GM19468 (cell line): ENCODE data around the gene UBL3.

ENCODE experiments used
- ATAC-seq: cut with Tn5 transposase; IDR thresholded peaks from one replicate; pipeline ENCODE4 v1.9.1; 2021; ENCODE audit warnings: mild to moderate bottlenecking, moderate library complexity, moderate number of reproducible peaks; ENCODE audit not compliant: unreplicated experiment; ENCODE audit errors: extremely low read depth

The UBL3 gene

GRCh38 chr13:29816715-29817114 lies 33.7 kb downstream of the UBL3 start:
- no peak for ATAC-seq

- ATAC-seq, result no peak
Observed at GRCh38 chr13:29815336-29815735, 35.1 kb downstream of the UBL3 start.

- no peak for ATAC-seq
Observed at GRCh38 chr13:29810898-29811297, 39.5 kb downstream of the UBL3 start.

- ATAC-seq, result peak; percentile 65
Observed at GRCh38 chr13:29810145-29810742, 40.2 kb downstream of the UBL3 start.

GRCh38 chr13:29808264-29808663 lies 42.2 kb downstream of the UBL3 start:
- ATAC-seq, result no peak

GRCh38 chr13:29805994-29806979 lies 44.1 kb downstream of the UBL3 start:
- no peak for ATAC-seq

- ATAC-seq, result no peak
Observed at GRCh38 chr13:29803221-29803620, 47.2 kb downstream of the UBL3 start.

GRCh38 chr13:29802621-29803020 lies 47.8 kb downstream of the UBL3 start:
- no peak for ATAC-seq

GRCh38 chr13:29801737-29802305 lies 48.6 kb downstream of the UBL3 start:
- no peak for ATAC-seq

GRCh38 chr13:29801102-29801501 lies 49.3 kb downstream of the UBL3 start:
- no peak for ATAC-seq

- ATAC-seq, result no peak
Observed at GRCh38 chr13:29800687-29801086, 49.7 kb downstream of the UBL3 start.

GRCh38 chr13:29799041-29799440 lies 51.4 kb downstream of the UBL3 start:
- no peak for ATAC-seq

GRCh38 chr13:29791997-29792780 lies 58.2 kb downstream of the UBL3 start:
- no peak for ATAC-seq

GRCh38 chr13:29791508-29791907 lies 58.9 kb downstream of the UBL3 start:
- no peak for ATAC-seq

GRCh38 chr13:29786698-29787097 lies 63.7 kb downstream of the UBL3 start:
- ATAC-seq, result no peak

- ATAC-seq, result no peak
Observed at GRCh38 chr13:29785978-29786377, 64.4 kb downstream of the UBL3 start.

- ATAC-seq, result no peak
Observed at GRCh38 chr13:29782798-29783197, 67.6 kb downstream of the UBL3 start.

GRCh38 chr13:29774830-29775229 lies 75.6 kb downstream of the UBL3 start:
- no peak for ATAC-seq

- no peak for ATAC-seq
Observed at GRCh38 chr13:29771247-29771646, 79.2 kb downstream of the UBL3 start.

- no peak for ATAC-seq
Observed at GRCh38 chr13:29767006-29767405, 83.4 kb downstream of the UBL3 start.
